ENCODE measurements around the gene WNT10A. TPM values are rescaled to one million over a fixed set of nuclear protein-coding genes. Genes with fewer than 3 reads are reported as not detected.

The WNT10A gene
- total RNA-seq, 1 experiment from 2014 or later = 1.5 TPM

GRCh38 chr2:218834685-218835084, 46.0 kb upstream of the WNT10A start:
- H3K36me3 ChIP-seq (ENCODE audit: control insufficient read depth in 1 of 2, insufficient read depth in 2 of 2, low read length in 2 of 2) = no peaks in the 10 kb centered on the region
- H3K4me2 ChIP-seq (ENCODE audit: low read length) = peak overlapping the region; percentile 59
- ATAC-seq (peak; percentile 80), DNase-seq (ENCODE audit: low read depth, low spot score) (no peak)
- no peak overlapping the region for H3K9ac ChIP-seq (ENCODE audit: low read length)
- ChIA-PET CTCF (no interaction called here), POLR2A (no interaction called here), RAD21 (ENCODE audit: low non-redundant PET in 1 of 2, low total read pairs in 2 of 2, uncharacterized antibody in 2 of 2, unreplicated experiment in 2 of 2) (interaction anchor here in 1 of 2 experiments (0.7 kb wide), 1 partner anchor 13 kb away, joined by 3 read pairs; no protein-coding TSS in a partner anchor)
- H2AFZ ChIP-seq (ENCODE audit: low read depth, low read length, poor library complexity, severe bottlenecking) = no peak overlapping the region
- no peaks in the 10 kb centered on the region for H3K9me2 ChIP-seq (ENCODE audit: insufficient read depth)
- H4K20me1 ChIP-seq (ENCODE audit: insufficient read depth) = no peaks in the 10 kb centered on the region
- no TSS peak for BruUV-seq (replicated peaks)
- no peak overlapping the region for H3K27ac ChIP-seq (ENCODE audit: low read depth, low read length)
- no peak for TF ChIP-seq JUND (IDR thresholded peaks at IDR 0.05)
- no peak for TF ChIP-seq REST (IDR thresholded peaks at IDR 0.05; ENCODE audit: low read depth)
- peak; percentile 39 for TF ChIP-seq CEBPB (IDR thresholded peaks at IDR 0.05; ENCODE audit: low read depth)
- TF ChIP-seq ATF3 (IDR thresholded peaks at IDR 0.05) = no peak
- no peak for TF ChIP-seq SIN3A (IDR thresholded peaks at IDR 0.05; ENCODE audit: low read depth)
- TF ChIP-seq SP1 (IDR thresholded peaks at IDR 0.05; ENCODE audit: low read depth) = peak; percentile 38; the same call in 1 of the 2 replicates
- no peak for TF ChIP-seq FOSL1 (IDR thresholded peaks at IDR 0.05; ENCODE audit: low read depth)
- no peak for TF ChIP-seq POLR2A (IDR thresholded peaks at IDR 0.05; ENCODE audit: borderline replicate concordance, extremely low read depth, insufficient read depth, insufficient read length)
- peak; percentile 19; the same call in 1 of the 2 replicates for TF ChIP-seq MAX (IDR thresholded peaks at IDR 0.05)
- no peaks in the 10 kb centered on the region for H3K27me3 ChIP-seq (ENCODE audit: insufficient read depth, low read length)
- H3K9me3 ChIP-seq (ENCODE audit: control insufficient read depth in 1 of 2, insufficient read depth in 1 of 2, low read depth in 1 of 2, low read length in 2 of 2) = no peaks in the 10 kb centered on the region
- intact Hi-C loops (cut with micrococcal nuclease) = no loop called here
- no peak overlapping the region for H3K4me3 ChIP-seq (replicated peaks in 1 of 2; ENCODE audit: low read depth in 1 of 2, low read length in 2 of 2)
- H3K79me2 ChIP-seq (ENCODE audit: insufficient read depth, low read length) = no peaks in the 10 kb centered on the region
- H3K4me1 ChIP-seq (ENCODE audit: control insufficient read depth in 1 of 2, insufficient read depth in 2 of 2, low read length in 2 of 2) = peaks cover 28 to 47% of the 10 kb centered on the region in 2 experiments
